Right renal pelvis (tissue), 4 donors: ENCODE results near the gene AGBL4. TPM values are rescaled to one million over a fixed set of nuclear protein-coding genes. Genes with fewer than 3 reads are reported as not detected.
"Not testable (repeated sequence)": the region's sequence is repeated elsewhere in the genome, so short reads cannot be mapped to it uniquely, and the experiment has no call there.

ENCODE experiments used
- DNase-seq, 4 donors: peaks; one replicate each; pipeline ENCODE4 v3.0.0-alpha.2; 2013; ENCODE audit warnings: low read depth in 4 of 4, low spot score in 3 of 4, missing footprints in 1 of 4
- polyA plus RNA-seq, 4 donors: library from polyadenylated mRNA; unstranded; fragments of 120-200 nt; gene quantifications; one replicate each; pipeline ENCODE4 v1.2.1, GENCODE V29; 2013; ENCODE audit not compliant: insufficient read length in 4 of 4

Gene AGBL4
- polyA plus RNA-seq, 4 donors, result 0.87 to 1.5 (median 1.2) TPM

GRCh38 chr1:49448200-49448599 is 575.6 kb downstream of the AGBL4 start:
- DNase-seq, result no peak

DNA sequence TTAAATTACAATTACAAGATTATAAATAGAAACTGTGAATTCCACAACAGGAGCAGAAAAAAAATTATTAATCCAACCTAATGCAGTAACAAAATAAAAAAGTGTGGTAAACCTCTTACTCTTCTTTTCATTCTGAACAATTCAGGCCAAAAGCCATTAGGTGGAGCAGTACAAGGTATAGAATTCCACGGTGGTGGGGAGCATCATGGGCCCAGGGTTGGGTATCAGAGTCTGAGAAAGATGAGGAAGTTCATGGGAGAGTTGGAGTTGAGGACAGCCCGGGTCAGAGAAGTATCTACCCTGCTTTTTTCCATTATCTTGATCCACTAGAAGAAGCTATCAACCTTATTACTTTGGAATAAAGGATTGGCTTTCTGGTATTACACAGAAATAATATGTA is 586.9 kb downstream of the AGBL4 start:
- no peak for DNase-seq

GRCh38 chr1:49435291-49435690 is 588.5 kb downstream of the AGBL4 start:
- no peak for DNase-seq

DNA sequence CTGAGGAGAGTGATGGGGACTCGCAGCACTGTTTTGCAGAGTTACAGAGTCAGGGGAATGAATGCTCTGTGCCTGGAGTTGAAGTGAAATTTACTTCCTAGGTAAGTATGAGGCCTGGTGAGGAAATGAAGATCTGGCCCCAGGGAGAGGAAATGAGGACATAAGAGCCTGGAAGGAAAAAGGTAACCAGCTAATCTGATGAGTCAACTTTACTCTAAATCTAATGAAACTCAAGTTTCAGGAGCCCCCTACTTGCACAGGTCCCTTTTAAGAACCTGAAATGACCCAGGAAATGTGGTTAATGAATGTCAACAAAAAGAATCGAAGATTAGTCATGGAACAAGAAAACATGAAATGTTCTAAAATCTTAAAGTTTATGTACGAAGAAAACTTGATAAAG is 599.0 kb downstream of the AGBL4 start:
- DNase-seq, result no peak

DNA sequence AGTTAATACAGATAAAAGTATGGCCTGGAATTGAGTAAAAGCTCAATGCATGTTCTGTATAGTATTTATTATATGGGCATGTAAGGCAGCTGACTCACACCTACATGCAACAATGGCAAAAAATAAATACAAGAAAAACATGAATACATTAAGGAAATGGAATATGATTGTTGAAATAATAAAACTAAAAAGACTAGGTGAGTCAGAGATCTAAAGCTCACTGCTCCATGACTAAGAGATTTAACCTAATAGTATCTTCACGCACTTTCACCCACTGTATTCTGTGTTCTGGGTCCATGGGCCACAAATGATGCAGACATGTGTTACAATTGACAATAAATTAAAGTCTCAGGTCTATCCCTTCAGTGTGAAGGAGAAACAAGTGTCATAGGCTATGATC is 607.0 kb downstream of the AGBL4 start:
- no peak for DNase-seq

GRCh38 chr1:49408346-49408745 is 615.4 kb downstream of the AGBL4 start:
- no peak for DNase-seq

GRCh38 chr1:49397086-49397485 is 626.7 kb downstream of the AGBL4 start:
- DNase-seq, result no peak

- DNase-seq, result no peak
Observed at GRCh38 chr1:49394200-49394599, 629.6 kb downstream of the AGBL4 start.

DNA sequence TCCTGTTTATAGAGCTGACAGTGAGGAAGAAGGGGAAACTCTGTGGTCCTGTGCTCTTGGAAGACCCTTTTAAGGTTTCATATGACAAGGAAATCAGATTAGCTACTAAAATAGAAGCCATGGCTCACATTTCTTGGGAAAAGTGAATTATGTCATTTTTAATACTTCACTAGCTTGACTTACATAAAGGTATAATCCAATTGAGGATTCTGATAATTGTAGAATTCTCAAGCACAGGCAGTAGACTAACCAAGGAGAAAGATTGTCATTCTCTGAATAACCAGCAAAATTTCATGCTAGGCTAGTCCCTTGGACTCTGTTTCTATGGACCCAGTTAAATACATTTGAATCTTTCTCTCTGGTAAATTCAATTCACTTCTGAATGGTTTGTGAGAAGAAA is 634.1 kb downstream of the AGBL4 start:
- no peak for DNase-seq

DNA sequence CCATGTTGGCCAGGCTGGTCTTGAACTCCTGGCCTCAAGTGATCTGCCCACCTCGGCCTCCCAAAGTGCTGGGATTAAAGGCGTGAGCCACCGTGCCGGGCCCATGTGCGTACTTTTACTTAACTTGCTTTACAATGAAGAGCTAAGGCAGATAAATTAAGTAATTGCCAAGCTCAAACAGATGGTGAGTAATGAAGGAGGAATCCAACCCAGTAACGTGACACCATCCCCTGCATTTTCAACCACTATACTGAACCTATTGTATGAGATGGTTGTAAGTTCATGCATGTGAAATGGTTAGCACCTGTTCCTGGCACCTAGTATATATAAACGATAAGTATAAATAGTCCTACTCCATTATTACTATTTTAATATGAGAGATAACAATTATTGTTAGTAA is 659.1 kb downstream of the AGBL4 start:
- no peak for DNase-seq

DNA sequence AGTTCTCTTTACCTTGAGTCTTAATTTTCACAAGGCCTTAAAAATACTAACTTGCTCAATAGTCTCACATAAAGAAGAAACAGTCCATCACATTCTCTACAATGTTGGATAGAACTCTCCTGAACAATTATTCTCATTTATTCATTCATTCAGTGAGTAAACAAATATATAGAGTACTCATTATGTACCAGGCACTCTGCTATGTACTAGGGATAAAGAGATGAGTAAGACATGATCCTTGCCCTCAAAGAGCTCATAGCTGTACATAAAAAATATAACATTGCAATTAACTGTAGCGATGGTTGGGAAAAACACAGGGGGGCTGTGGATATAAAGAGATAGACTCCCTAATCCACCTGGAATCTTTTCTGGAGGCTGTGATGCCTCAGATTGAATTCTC is 660.1 kb downstream of the AGBL4 start:
- DNase-seq, result no peak

- no peak for DNase-seq
Observed at GRCh38 chr1:49358036-49358435, 665.7 kb downstream of the AGBL4 start.

GRCh38 chr1:49356594-49356993 is 667.2 kb downstream of the AGBL4 start:
- DNase-seq, result no peak

DNA sequence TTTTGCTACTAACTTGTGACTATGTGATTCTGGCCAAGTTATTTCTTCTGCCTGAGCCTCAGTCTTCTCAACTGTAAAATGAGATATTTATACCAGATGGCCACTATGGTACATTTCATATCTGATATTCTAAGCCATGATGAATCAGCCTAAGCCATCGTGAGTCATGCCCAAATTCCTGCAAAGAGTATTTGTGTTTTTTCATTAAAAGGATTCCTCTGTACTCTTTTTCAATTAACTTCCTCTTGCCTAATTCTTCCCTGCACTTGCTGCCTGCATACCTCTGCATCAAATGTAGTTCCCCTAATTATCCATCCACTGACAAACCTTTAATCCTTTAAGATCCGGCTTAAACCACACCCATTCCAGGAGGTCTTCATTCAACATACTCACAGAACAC is 672.0 kb downstream of the AGBL4 start:
- no peak for DNase-seq

- no peak for DNase-seq
Observed at GRCh38 chr1:49346767-49347349, 676.9 kb downstream of the AGBL4 start.

- no peak for DNase-seq
Observed at GRCh38 chr1:49340576-49340975, 683.2 kb downstream of the AGBL4 start.

- no peak for DNase-seq
Observed at GRCh38 chr1:49339043-49339442, 684.7 kb downstream of the AGBL4 start.

- DNase-seq, result no peak
Observed at GRCh38 chr1:49337251-49337650, 686.5 kb downstream of the AGBL4 start.

DNA sequence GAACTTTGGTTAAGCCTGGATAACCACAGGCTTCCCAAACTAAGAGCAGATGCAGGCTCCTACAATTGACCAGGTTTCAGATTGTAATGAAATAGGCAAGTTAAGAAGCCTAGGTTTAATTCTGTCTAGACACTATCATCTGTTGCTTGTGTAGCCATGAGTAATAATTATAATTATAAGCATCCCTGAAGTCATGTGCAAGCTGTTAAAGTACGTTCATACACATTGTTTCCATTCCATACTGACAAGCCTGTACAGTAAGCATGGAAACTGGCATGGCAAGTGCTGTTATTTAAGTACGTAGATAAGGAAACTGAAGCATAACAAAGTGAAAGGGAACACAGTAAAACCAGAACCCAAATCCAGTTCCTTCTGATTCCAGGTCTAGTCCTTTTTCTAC is 689.8 kb downstream of the AGBL4 start:
- DNase-seq, result no peak

- DNase-seq, result no peak
Observed at GRCh38 chr1:49331066-49331852, 692.5 kb downstream of the AGBL4 start.

- DNase-seq, result no peak
Observed at GRCh38 chr1:49323925-49324540, 699.7 kb downstream of the AGBL4 start.

DNA sequence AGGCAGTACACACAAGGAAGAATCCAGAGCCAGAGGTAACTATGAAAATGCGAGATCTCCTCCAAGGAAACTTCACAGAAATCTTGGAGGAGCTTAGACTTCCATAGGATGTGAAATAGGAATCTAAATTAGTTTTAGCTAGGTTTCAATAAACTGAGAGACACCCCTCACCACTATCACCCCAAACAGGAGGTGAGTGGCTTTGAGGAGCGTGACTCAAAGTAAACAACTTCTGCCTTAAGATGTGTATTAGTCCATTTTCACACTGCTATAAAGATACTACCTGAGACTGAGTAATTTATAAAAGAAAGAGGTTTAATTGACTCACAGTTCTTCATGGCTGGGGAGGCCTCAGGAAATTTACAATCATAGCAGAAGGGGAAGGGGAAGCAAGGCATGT is 703.3 kb downstream of the AGBL4 start:
- DNase-seq, result not testable (repeated sequence)
